Colonic mucosa (tissue), 4 donors: ENCODE data around the gene DSG3. TPM values are rescaled to one million over a fixed set of nuclear protein-coding genes. Genes with fewer than 3 reads are reported as not detected.

Experiments used
- DNase-seq: peaks from one replicate; pipeline ENCODE4 v3.0.0-alpha.2; 2020
- H3K27ac ChIP-seq: fragments of 200-600 bp; one replicate; pipeline ENCODE4 v1.8.0; 2021
- H3K27me3 ChIP-seq: fragments of 200-600 bp; one replicate; pipeline ENCODE4 v1.8.0; 2021
- H3K36me3 ChIP-seq: fragments of 200-600 bp; one replicate; pipeline ENCODE4 v1.8.0; 2021
- H3K4me1 ChIP-seq: fragments of 200-600 bp; one replicate; pipeline ENCODE4 v1.8.0; 2021; ENCODE audit warnings: mild to moderate bottlenecking
- H3K4me3 ChIP-seq: fragments of 200-600 bp; one replicate; pipeline ENCODE4 v1.8.0; 2021
- H3K9ac ChIP-seq, 2 donors: one replicate each; pipeline ENCODE4 v1.7.0; 2013; ENCODE audit warnings: control low read depth in 2 of 2, low read depth in 2 of 2, low read length in 2 of 2
- H3K9me3 ChIP-seq: fragments of 200-600 bp; one replicate; pipeline ENCODE4 v1.8.0; 2021
- intact Hi-C: fragments of 100-400 bp; cut with DNase I; formaldehyde crosslinking; loops from one replicate; pipeline ENCODE4 v1.14.1; 2022
- total RNA-seq, 2 donors: library from RNA; stranded (reverse); fragmentation: NEBNext Ultra II Directional in 1 of 2; extraction: Animal tissue kit (Norgen Biotek cat#: 25700) in 1 of 2; gene quantifications; one replicate each; pipeline ENCODE4 v1.2.1, GENCODE V29; 2021
- TF ChIP-seq, protein P1 (sequence below): fragments of 200-600 bp; IDR thresholded peaks from one replicate; pipeline ENCODE4 v1.8.0; 2022; ENCODE audit warnings: antibody characterized with exemption, mild to moderate bottlenecking
- donor health status: healthy.
- donor health status: DM: no; HTN: no; CAD: no.
- donor health status: DM: no; HTN: no; CAD: no.

Gene DSG3
- total RNA-seq, 2 donors from 2014 or later, result 0.07 to 0.40 TPM

- Histone ChIP-seq H3K9ac (no peak overlapping the region), H3K36me3 (no peaks in the 10 kb centered on the region), H3K4me3 (no peak overlapping the region), H3K4me1 (no peaks in the 10 kb centered on the region), H3K27ac (no peak overlapping the region), H3K27me3 (no peaks in the 10 kb centered on the region), H3K9me3 (no peaks in the 10 kb centered on the region)
- DNase-seq, result no peak
- intact Hi-C loops, result no loop called here
- TF ChIP-seq, protein P1, sequence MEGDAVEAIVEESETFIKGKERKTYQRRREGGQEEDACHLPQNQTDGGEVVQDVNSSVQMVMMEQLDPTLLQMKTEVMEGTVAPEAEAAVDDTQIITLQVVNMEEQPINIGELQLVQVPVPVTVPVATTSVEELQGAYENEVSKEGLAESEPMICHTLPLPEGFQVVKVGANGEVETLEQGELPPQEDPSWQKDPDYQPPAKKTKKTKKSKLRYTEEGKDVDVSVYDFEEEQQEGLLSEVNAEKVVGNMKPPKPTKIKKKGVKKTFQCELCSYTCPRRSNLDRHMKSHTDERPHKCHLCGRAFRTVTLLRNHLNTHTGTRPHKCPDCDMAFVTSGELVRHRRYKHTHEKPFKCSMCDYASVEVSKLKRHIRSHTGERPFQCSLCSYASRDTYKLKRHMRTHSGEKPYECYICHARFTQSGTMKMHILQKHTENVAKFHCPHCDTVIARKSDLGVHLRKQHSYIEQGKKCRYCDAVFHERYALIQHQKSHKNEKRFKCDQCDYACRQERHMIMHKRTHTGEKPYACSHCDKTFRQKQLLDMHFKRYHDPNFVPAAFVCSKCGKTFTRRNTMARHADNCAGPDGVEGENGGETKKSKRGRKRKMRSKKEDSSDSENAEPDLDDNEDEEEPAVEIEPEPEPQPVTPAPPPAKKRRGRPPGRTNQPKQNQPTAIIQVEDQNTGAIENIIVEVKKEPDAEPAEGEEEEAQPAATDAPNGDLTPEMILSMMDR, result no peak
Observed at GRCh38 chr18:31403409-31403808, 44.1 kb upstream of the DSG3 start.

DNA sequence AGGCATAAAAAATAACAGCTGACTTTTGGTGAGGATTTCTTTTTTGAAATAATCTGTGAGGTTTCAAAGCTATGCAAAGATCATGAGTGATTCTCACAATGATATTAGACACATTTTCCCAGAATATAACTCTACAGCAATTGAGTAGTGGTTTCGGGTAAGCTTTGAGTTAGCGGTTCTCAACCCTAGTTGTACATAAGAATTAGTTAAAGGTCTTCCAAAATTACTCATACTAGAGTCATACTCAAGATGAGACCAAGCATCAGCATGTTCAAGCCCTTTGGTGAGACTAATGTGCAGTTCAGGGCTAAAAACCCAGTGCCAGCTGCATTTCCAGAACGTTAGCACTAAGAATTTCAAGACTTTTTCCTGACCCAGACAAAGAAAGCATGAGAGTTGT lies 39.9 kb upstream of the DSG3 start:
- no peaks in the 10 kb centered on the region for H3K4me1 ChIP-seq
- no peak overlapping the region for H3K4me3 ChIP-seq
- DNase-seq, result no peak
- no peak overlapping the region for H3K9ac ChIP-seq
- no peaks in the 10 kb centered on the region for H3K36me3 ChIP-seq
- TF ChIP-seq, protein P1, result no peak
- no peaks in the 10 kb centered on the region for H3K27me3 ChIP-seq
- no peak overlapping the region for H3K27ac ChIP-seq
- H3K9me3 ChIP-seq, result no peaks in the 10 kb centered on the region
- intact Hi-C loops, result no loop called here

DNA sequence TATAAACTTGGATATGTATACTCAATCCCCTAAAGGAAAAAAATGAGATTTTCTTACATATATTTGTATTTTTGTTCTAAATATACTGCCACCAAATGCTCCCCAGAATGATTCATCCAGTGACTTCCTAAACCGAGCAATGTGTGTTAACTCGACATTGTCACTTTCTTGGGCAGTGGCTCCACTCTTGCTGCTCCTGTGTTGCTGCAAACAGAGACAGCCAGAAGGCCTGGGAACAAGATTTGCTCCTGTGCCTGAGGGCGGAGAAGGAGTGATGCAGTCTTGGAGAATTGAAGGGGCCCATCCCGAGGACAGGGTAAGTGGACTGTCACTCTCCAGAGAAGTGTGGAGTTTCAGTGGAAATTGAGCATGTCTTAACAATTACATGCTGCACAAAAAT lies 38.3 kb upstream of the DSG3 start:
- H3K27me3 ChIP-seq, result no peaks in the 10 kb centered on the region
- no peaks in the 10 kb centered on the region for H3K36me3 ChIP-seq
- no peak overlapping the region for H3K4me3 ChIP-seq
- intact Hi-C loops, result no loop called here
- no peaks in the 10 kb centered on the region for H3K4me1 ChIP-seq
- no peak overlapping the region for H3K9ac ChIP-seq
- TF ChIP-seq, protein P1, result no peak
- no peaks in the 10 kb centered on the region for H3K9me3 ChIP-seq
- DNase-seq, result no peak
- H3K27ac ChIP-seq, result no peak overlapping the region

DNA sequence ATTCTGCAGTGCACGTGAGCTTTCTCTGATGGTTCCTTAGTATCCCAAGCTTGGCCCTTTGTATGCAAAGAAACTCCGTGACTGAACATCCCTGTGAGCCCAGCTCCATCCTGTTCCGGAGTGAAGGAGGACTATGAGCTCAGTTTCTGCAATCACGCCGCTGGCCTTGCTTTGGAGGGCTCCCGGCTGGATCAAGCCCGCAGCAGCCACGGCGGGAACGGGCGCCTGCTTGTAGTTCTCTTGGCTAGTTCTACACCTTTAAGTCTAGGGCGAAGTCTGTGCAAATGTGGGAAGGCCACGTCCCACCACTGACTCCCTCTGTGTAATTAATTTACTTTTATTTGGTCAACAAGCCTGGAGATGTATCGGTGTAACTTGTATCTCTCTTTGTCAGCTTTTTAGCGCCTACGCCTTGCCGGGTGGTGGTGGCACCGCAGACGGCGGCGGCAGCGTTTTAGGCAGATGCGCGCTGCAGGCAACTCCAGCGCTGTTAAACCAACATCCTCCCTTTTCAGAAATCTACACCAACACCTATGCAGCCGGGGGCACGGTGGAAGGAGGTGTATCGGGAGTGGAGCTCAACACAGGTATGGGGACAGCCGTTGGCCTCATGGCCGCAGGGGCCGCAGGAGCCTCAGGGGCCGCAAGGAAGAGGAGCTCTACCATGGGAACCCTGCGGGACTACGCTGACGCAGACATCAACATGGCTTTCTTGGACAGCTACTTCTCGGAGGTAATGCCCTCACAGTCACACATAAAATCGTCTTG lies 36.6 kb upstream of the DSG3 start:
- intact Hi-C loops, result no loop called here
- Histone ChIP-seq H3K36me3 (no peaks in the 10 kb centered on the region), H3K9ac (no peak overlapping the region), H3K4me3 (no peak overlapping the region), H3K9me3 (no peaks in the 10 kb centered on the region), H3K27me3 (no peaks in the 10 kb centered on the region), H3K27ac (no peak overlapping the region), H3K4me1 (no peaks in the 10 kb centered on the region)
- TF ChIP-seq, protein P1, result no peak
- DNase-seq, result no peak

- H3K4me3 ChIP-seq, result no peak overlapping the region
- H3K27me3 ChIP-seq, result no peaks in the 10 kb centered on the region
- no peaks in the 10 kb centered on the region for H3K4me1 ChIP-seq
- H3K9ac ChIP-seq, result no peak overlapping the region
- H3K27ac ChIP-seq, result no peak overlapping the region
- TF ChIP-seq, protein P1, result no peak
- DNase-seq, result no peak
- no peaks in the 10 kb centered on the region for H3K9me3 ChIP-seq
- no peaks in the 10 kb centered on the region for H3K36me3 ChIP-seq
- intact Hi-C loops, result no loop called here
Observed at GRCh38 chr18:31413137-31413536, 34.4 kb upstream of the DSG3 start.
